ENCODE data around the gene TBC1D24.

TBC1D24 gene

DNA sequence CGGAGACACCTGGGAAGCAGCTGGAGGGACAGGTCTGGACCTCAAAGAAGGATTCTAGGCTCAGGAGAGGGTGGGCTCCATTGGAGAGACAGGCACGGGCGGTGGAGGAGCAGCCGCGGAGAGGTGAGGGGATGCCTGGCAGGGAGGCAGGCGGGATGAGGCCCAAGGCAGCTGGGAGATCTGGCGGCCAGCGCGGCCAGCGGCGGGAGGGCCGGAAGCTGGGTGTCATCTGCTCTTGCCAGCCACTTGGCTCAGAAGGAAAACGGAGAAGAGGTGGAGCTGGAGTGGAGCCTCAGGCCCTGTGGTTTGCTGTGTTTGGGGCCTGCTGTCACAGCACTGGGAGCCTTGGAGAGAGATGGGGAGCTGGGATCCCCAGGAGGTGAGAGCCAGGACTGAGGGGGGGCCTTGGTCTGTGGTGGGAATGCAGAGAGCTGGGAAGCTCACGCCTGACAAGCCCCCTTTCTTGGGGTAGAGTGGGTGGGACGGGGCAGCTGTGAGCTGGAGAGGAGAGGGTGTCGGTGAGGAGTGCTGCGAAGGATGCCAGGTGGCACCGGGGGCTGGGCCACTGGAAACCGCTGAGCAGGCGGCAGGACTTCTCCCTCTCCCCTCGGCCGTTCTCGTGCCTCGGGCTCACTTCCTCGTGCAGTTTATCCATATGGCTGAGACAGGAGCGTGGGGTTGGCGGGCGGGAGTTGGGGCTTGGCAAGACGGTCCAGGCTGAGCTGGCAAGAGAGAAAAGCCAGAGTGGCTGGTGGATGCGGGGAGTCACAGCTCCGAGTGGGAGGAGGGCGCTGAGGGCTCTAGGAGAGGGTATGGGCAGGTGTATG is 8.0 kb downstream of the TBC1D24 start:
- peak; percentile 72 for DNase-seq (ENCODE audit: low spot score)

DNA sequence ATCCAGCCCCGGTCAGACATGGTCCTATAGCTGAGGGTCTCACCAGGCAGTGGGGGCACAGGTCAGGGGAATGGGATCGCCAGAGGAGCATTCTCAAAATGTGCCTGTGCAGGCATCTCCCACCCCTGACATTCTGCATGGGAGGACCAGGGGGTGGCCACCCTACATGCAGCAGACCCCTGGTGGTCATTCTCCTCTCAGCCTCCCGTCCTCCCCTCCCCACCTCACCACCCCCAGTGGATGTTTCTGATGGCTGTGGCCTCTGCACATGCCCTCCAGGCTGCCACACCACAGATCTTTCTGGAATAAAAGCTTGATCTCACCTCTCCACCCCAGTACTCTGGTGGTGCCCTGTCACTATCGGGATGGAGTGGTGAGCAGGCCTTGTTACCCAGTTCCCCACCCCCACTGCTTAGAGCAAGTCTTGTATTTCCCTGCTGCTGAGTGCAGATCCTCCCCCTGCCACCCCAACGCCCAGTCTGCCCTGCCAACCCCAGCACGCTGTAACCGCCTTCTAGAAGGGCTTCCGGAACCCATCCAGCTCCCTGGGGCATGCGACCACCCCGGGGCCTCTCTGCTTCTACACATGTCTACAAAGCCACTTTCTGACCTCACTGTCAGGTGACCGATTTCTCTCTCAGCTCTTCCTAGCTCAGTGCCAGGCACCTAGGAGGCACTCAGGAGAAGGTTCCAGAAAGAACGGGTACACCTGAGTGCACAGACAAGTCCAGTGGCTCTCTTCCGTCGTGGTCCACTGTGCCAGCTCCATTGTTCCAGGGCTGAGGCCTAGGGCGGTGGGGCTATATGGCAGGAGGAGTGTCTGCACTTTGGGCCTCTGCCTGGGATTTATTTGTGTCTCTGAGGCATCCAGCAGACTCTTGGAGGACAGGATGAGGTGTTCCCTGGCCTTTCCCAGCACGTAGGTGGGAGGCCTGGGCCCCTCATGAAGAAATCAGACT is 9.3 kb downstream of the TBC1D24 start:
- no peak for DNase-seq (ENCODE audit: low spot score)

DNA sequence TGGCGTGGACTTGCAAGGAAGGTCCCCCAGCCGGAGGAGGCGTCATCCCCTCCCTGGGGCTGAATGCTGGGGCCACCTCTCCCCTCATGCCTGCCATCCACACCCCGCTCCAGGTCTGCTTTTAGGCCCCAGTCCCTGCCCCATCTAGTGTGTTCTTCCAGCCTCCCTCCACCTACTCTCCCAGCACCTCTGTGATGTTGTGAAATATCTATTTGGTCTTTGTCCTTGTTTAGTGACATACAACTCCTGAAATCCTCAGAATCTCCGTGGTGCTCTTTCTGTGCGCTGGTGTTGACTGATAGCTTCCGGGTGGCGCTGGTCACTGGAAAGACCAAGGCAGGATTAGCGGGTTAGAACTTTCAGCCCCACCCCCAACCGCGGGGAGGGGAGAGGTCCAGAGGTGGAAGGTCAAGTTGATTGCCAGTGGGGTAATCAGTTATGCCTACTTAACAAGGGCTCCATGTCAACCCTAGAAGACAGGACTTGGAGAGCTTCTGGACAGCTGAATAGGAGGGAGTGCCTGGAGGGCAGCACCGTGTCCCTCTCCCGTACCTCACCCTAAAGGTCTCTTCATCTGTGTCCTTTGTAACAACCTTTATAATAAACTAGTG is 10.1 kb downstream of the TBC1D24 start:
- DNase-seq (ENCODE audit: low spot score) = no peak

DNA sequence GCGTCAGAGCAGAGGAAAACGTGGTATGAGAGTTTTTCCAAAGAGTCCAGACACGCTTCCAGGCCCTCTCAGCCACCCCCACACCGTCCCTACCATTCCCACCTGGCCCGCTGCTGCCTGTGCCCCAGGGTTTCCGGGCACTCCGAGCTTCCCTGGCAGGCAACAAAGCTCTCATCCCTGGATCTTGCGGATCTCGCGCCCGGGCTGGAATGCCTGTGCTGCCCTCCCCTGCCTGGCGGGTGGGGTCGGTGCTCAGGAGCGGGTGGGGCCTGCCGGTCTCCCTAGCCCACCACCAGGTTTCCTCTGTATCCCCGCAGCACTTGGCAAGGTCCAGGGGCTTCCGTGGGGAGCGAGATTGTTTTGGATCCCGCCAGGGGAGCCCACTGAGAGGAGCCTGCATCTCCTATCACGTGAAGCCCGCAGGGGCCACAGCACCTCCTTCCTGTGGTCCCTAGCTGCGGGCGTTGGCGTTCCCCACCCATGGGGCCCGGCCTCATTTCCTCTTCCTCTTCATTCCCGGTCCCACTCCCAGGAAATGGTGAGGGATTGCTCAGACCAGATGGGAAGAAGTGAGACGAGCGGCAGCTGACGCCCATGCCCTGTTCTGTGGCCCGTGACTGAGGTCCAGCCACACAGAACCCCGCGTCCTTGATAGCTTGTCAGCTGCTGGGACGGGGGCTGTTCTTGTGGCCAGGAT is 11.0 kb downstream of the TBC1D24 start:
- no peak for DNase-seq (ENCODE audit: low spot score)

DNA sequence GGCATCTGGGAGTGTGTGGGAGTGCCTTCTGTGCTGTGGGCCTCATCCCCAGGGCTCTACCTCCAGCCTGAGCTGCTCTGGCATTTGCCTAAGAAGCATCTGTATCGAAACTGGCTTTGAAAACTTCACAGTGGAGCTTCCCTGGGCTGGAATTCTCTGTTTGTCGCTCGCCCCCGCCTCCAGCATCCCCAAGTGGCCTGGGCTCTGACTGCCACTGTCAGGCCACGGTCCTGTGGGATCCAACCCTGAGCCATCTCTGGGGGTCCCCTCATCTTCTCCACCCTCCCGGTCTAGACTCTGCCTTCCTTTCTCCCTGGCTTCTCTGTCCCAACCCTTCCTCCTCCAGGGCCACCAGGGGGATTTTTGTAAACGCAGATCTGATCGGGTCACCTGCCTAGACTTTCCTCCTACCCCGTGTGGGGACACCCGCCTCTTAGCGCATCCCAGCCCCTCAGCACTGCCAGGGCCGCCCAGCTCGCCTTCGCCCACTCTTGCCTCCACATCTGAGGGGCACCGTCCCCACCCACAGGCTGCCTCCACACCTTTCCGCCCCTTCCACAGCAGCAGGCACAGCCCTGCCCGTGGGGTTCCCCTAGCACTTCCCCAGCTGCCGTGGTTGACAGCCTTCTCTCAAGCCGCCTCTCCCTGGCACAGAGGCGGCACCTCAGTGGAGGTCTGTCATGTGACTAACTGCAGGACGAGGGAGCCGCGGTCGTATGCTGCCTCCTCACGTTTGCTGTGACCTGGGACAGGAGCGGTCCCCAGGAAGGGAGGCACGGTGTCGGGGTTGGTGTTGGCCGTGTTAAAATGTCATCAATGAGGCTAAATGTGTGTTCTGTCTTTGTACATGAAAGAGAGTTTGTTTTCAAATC is 12.0 kb downstream of the TBC1D24 start:
- DNase-seq (ENCODE audit: low spot score) = no peak

DNA sequence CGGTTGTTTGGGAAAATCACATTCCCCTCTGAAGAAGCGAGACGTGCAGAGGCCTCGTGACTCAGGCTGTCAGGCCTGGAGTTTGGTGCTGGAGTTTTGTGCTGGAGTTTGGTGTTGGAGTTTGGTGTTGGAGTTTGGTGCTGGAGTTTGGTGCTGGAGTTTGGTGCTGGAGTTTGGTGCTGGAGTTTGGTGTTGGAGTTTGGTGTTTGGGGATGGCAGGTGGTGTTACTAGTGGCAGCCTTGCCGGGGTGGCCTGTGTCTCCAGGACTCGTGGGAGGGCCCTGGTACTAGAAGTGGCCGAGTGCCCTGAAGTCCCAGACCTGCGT is 12.6 kb downstream of the TBC1D24 start:
- no peak for DNase-seq (ENCODE audit: low spot score)

DNA sequence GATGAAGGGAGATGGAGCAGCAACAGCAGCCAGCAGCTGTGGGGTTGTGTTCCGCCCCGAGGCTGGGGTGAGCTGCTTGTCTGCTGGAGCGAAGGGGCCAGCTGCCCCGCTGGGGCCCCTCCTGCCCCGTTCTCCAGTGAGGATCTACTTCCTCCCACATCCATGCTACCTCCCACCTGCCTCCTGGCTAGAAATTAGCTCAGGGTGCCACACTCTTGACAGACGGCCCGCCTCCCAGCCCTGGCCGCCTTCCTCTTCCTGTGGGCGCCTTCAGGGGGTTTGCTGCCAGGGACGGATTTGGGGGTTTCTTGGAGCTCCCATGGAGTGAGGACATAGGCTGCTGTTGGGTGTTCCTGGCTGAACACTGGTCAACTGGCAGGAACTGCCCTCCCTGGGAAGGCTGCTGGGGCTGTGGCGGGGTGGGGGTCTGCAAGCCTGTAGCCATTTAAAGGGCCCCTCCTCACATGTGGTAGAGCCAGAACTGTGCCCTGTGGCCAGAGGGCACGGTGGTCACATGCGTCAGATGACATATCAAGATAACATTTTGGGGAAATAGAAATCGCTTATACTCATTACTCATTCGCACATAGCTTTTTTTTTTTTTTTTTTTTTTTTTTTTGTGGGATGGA is 13.1 kb downstream of the TBC1D24 start:
- no peak for DNase-seq (ENCODE audit: low spot score)

DNA sequence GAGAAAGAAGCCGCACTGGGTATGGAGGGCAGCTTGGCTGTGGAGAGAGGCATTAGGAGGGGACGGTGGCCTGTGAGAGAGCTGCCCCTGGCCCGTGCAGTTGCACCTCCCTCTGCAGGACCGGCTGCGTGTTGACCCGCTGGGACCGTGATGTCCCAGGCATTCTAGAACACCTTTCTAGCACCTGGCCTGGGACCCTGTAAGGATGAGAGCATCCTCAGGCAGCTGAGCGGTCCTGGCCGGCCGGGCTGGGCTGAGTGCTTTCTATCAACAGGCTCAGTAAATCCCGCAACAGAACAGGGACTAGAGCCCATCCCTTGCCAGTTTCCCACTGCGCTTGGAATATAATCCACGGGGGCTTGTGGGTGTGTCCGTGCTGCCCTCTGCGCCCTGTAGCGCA is 14.7 kb downstream of the TBC1D24 start:
- DNase-seq (ENCODE audit: low spot score) = no peak

DNA sequence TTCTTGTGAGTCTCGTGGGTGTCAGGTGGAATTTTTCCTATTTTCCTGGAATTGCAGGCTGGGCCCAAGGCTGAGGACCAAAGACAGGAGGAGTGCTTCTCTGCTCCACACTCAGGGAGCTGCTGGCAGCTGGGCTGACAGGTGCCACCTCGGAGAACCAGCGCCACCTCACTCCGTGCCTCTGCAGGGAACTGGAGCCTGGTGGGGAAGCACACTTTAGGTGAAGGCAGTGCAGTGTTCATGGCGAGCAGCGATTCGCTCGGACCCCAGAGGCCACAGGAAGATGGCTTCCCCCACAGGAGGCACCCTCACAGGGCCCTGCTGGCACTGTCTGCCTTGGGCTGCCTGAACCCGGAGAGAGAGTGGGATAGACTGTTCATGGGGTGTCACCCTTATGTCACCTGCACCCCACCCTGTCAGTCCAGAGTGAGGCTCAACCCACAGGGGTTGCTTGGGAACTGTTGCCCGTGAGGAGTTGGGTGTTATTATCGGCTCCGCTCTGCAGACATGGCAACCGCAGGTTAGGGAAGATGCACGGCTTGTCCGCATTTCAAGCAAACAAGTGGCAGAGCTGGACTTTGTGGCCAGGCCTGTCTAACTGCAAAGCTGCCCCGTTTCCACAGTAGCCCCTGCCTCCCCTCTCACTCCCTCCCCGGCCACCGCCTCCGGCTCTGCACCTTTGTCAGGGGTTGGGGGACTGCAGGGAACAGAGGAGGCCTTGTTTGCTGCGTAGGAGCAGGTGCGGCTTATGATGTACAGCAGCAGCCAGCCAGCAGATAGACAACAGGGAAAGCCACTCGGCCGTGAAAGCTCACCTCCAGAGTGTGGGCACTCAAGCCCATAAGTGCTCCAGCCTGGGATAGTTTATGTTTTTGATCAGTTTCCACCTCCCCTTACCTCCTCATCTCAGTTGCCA is 15.5 kb downstream of the TBC1D24 start:
- DNase-seq (ENCODE audit: low spot score) = no peak

DNA sequence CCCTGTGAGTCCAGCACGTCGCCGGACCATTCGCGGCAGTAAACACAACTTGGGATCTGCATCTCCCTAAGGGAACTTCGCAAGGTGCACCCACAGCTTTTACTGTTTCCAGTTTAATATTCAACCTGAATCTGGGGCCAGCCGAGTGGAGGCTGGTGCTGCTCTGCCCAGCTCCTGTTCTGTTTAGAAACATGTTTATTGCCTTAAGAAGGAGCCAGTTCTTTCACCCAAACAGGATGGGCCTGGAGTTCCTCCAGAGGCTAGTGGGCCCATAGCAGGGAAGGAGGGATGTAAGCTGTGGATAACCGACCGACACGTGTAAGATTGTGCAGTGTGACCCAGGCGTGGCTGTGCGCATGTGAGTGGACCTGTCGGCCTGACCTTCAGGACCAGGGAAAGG is 17.4 kb downstream of the TBC1D24 start:
- DNase-seq (ENCODE audit: low spot score) = no peak

DNA sequence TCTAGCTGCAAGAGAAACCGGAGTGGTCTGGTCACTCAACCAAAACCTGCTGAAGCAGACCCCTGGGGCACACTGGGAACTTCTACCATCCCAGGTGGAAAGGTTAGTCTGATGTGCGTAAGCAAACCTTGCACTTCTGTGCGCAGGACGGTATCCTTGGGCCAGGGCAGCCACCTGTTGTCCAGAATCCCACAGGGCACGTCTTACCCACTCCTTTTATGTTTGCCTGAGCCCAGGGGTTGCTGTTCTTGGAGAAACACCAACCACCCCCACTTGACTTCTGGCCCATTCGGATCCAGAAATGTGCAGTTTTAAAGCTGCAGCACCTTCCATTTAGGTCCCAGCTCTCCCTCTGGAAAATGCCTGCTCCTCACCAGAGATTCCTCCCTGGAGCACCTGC is 18.7 kb downstream of the TBC1D24 start:
- DNase-seq (ENCODE audit: low spot score) = no peak

DNA sequence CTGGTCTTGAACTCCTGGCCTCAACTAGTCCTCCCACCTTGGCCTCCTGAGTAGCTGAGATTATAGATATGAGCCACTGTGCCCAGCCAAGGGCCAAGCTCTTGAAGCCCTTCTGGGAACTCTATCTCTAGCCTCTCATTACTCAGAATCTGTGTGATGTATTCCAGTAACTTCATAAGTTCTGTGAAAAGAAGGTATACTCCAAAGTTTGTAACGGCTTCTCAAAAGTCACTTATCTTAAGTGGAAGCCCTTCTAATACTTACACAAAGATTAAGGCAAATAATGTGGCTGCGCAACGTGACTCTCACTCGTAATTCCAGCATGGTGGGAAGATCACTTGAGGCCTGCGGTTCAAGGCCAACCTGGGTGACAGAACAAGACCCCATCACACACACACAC is 19.7 kb downstream of the TBC1D24 start:
- no peak for DNase-seq (ENCODE audit: low spot score)

DNA sequence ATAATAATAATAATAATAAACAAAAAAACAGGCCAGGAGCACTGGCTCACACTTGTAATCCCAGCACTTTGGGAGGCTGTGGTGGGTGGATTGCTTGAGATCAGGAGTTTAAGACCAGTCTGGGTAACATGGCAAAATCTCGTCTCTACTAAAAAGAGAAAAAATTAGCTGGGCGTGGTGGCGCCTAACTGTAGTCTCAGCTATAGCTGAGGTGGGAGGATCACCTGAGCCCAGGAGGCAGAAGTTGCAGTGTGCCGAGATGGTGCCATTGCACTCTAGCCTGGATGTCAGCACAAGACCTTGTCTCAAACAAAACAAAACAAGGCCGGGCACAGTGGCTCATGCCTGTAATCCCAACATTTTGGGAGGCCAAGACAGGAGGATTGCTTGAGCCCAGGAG is 20.1 kb downstream of the TBC1D24 start:
- DNase-seq (ENCODE audit: low spot score) = no peak

DNA sequence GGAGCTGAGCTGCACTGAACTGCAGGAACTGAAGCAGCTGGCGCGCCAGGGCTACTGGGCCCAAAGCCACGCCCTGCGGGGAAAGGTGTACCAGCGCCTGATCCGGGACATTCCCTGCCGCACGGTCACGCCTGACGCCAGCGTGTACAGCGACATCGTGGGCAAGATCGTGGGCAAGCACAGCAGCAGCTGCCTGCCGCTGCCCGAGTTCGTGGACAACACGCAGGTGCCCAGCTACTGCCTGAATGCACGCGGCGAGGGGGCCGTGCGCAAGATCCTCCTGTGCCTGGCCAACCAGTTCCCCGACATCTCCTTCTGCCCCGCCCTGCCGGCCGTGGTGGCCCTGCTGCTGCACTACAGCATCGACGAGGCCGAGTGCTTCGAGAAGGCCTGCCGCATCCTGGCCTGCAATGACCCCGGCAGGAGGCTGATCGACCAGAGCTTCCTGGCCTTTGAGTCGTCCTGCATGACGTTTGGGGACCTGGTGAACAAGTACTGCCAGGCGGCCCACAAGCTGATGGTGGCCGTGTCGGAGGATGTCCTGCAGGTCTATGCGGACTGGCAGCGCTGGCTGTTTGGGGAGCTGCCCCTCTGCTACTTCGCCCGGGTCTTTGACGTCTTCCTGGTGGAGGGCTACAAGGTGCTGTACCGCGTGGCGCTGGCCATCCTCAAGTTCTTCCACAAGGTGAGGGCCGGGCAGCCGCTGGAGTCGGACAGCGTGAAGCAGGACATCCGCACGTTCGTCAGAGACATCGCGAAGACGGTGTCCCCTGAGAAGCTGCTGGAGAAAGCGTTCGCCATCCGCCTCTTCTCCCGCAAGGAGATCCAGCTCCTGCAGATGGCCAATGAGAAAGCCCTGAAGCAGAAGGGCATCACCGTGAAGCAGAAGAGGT is 21.5 kb downstream of the TBC1D24 start:
- no peak for DNase-seq (ENCODE audit: low spot score)

DNA sequence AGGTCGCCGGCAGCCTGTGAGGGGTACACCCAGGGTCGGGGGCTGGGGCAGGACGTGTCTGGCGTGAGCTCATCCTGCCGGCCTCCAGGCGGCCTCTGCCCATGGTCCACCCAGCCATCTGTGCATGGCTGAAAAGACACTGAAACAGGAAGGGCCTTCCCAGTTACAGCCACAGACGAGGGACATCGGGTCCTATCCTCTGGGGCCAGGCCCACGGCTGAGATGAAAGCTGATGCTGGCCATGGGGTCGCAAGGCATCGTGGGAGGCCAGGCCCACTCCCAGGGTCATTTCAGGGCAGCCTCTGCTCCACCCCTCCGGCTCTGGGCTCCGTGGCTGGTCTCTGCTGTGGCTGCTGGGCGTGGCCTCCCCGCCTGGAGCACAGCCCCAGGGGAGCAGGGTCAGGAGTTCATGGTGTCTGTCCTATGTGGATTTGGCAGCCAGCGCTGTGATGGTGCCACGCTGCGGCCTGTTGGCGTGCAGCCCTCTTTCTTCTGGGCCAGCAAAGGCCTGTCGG is 22.2 kb downstream of the TBC1D24 start:
- no peak for DNase-seq (ENCODE audit: low spot score)

DNA sequence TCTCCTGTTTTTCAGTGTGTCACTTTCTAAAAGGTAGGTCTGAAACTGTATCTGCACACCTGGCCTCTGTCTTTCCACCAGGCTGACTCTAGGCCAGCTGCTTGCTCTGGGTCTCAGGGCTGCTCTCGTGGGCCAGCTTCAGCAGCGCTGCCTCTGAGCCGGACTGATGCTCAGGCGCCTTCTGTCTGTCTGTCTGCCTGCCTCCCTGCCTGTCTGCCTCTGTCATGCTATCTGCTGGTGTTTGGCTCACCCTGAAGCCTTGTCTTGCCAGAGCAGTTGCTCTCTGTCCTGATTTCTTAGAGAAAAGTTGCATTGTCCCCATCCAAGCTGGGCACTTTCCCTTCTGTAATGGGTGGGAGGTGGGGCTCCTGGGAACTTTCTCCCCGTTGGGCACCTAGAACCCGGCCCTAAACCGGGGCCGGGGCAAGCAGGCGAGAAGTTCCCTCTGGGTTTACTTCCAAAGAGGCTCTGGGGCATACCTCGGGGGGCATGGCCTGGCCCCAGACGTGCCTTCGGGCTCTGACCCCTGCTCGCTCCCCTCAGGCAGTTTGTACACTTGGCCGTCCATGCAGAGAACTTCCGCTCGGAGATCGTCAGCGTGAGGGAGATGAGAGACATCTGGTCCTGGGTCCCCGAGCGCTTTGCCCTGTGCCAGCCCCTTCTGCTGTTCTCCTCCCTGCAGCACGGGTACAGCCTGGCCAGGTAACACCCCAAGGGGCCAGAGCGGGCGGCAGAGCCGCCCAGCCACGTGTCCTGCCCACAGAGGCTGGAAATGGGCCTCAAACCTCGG is 23.0 kb downstream of the TBC1D24 start:
- DNase-seq (ENCODE audit: low spot score) = no peak

DNA sequence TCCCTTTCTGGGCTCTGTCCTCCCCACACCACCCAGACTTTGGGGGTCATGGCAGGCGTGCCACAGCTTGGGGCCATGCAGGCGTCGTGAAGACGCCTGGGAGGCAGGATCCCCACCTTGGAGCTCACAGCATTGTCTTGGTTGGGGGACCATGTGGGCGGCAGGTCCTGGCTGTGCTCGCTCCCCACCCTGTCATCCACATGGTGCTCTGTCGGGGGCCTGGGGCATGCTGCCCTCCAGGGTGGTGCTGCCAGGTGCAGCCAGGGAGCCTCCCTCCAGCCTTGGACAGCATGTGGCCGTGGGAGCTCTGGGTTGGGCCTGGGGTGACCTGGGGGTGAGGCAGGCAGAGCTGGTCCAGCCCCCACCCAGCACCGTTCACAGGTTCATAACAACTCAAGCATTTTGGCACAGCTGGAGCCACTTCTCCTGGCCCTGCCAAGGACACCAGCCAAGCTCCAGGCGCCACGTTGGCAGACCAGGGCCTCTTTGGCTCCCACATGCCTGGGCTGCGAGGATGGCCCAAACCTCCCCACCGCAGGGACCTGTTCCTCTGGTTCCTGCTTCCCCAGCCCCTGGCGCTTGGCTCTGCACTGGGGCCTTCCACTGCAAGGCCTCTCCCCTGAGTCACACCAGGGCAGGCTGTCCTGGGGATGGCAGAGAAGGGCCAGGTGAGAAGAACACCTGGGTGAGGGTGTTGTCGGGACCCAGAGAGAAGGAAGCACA is 23.8 kb downstream of the TBC1D24 start:
- DNase-seq (ENCODE audit: low spot score) = no peak

All from globus pallidus (tissue), 1 donor.